HEK293 (cell line): ENCODE data around the gene CHEK2.

Source experiments
- KLF16 ChIP-seq: fragments of 450-650 bp; formaldehyde crosslinking; IDR thresholded peaks from 2 replicates; pipeline ENCODE4 v1.5.1; 2017; ENCODE audit warnings: missing biosample characterization, missing genetic modification characterization
- SP3 ChIP-seq: fragments of 450-650 bp; formaldehyde crosslinking; IDR thresholded peaks from 2 replicates; pipeline ENCODE4 v1.5.1; 2016; ENCODE audit warnings: missing biosample characterization, missing genetic modification characterization
- ZBTB1 ChIP-seq: fragments of 450-650 bp; formaldehyde crosslinking; IDR thresholded peaks from 2 replicates; pipeline ENCODE4 v1.5.1; 2016; ENCODE audit warnings: missing biosample characterization, missing genetic modification characterization
- ZBTB20 ChIP-seq: fragments of 450-650 bp; formaldehyde crosslinking; IDR thresholded peaks from 2 replicates; pipeline ENCODE4 v1.5.1; 2016; ENCODE audit warnings: missing biosample characterization, missing genetic modification characterization
- ZNF248 ChIP-seq: fragments of 450-650 bp; formaldehyde crosslinking; IDR thresholded peaks from 2 replicates; pipeline ENCODE4 v1.5.1; 2017; ENCODE audit warnings: missing biosample characterization, missing genetic modification characterization
- ZNF585B ChIP-seq: fragments of 450-650 bp; formaldehyde crosslinking; IDR thresholded peaks from 2 replicates; pipeline ENCODE4 v1.5.1; 2016; ENCODE audit warnings: missing biosample characterization, missing genetic modification characterization
- ZNF610 ChIP-seq: fragments of 450-650 bp; formaldehyde crosslinking; IDR thresholded peaks from 2 replicates; pipeline ENCODE4 v1.5.1; 2016; ENCODE audit warnings: missing biosample characterization, missing genetic modification characterization, borderline replicate concordance
- ZNF791 ChIP-seq: fragments of 450-650 bp; formaldehyde crosslinking; IDR thresholded peaks from 2 replicates; pipeline ENCODE4 v1.5.1; 2016; ENCODE audit warnings: missing biosample characterization, missing genetic modification characterization
- ZNF837 ChIP-seq: fragments of 450-650 bp; formaldehyde crosslinking; IDR thresholded peaks from 2 replicates; pipeline ENCODE4 v1.5.1; 2016; ENCODE audit warnings: missing biosample characterization, missing genetic modification characterization
- ZXDB ChIP-seq: fragments of 450-650 bp; formaldehyde crosslinking; IDR thresholded peaks from 2 replicates; pipeline ENCODE4 v1.5.1; 2016; ENCODE audit warnings: missing biosample characterization, missing genetic modification characterization
- TF ChIP-seq, protein P1 (sequence below): fragments of 450-650 bp; formaldehyde crosslinking; IDR thresholded peaks from 2 replicates; pipeline ENCODE4 v1.5.1; 2016; ENCODE audit warnings: missing biosample characterization, missing genetic modification characterization
- TF ChIP-seq, protein P2 (sequence below): fragments of 450-650 bp; formaldehyde crosslinking; IDR thresholded peaks from 2 replicates; pipeline ENCODE4 v1.5.1; 2017; ENCODE audit warnings: missing biosample characterization, missing genetic modification characterization
- TF ChIP-seq, protein P3 (sequence below): fragments of 450-650 bp; formaldehyde crosslinking; IDR thresholded peaks from 2 replicates; pipeline ENCODE4 v1.5.1; 2016; ENCODE audit warnings: missing biosample characterization, missing genetic modification characterization
- TF ChIP-seq, protein P4 (sequence below): fragments of 450-650 bp; formaldehyde crosslinking; IDR thresholded peaks from 2 replicates; pipeline ENCODE4 v1.5.1; 2016; ENCODE audit warnings: missing biosample characterization, missing genetic modification characterization
- TF ChIP-seq, protein P5 (sequence below): fragments of 450-650 bp; formaldehyde crosslinking; IDR thresholded peaks from 2 replicates; pipeline ENCODE4 v1.5.1; 2016; ENCODE audit warnings: missing biosample characterization, missing genetic modification characterization, borderline replicate concordance
- TF ChIP-seq, protein P6 (sequence below): fragments of 450-650 bp; formaldehyde crosslinking; IDR thresholded peaks from 2 replicates; pipeline ENCODE4 v1.5.1; 2016; ENCODE audit warnings: missing biosample characterization, missing genetic modification characterization
- TF ChIP-seq, protein P7 (sequence below): fragments of 450-650 bp; formaldehyde crosslinking; IDR thresholded peaks from 2 replicates; pipeline ENCODE4 v1.5.1; 2016; ENCODE audit warnings: missing biosample characterization, missing genetic modification characterization, borderline replicate concordance

The CHEK2 gene

DNA sequence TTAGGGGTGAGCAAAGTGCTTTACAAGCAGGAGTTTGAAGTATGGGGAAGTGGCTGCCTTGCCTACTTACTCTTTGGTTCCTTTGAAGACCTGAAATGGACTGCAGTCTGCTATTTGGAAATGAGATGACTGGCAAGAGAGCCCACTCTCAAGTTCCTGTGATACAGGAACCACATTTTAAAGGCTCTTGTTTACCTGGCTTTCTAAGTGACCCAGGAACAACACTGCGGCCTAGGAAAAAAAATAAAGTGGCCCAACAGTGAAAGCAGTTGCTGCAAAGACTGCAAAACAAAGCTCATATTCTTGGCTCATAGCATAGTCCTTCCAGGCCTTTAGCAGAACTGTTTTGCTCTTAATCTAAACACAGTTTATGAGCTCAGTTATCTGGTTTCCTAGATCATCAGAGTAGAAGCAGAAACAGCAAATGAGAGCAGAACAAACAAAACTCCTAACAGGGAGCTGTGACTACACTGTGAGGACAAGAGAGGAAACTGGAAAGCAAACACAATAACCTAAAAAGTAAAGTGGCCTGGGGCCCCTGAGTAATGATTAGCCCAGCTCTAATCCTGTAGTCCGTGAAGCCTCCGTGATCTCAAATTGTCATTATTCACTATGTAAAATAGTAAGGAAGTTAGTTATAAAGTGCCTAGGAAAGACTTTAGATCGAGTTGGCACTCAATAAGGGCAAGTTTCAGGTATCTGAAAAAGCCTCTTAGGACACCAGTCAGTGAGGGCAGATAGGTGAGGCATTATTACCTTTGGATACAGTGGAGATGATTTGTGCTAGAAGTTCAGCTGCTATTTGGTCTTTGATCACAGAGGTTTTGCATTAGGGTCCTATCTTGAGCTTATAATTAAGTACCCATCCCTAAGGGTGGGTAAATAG, 42.4 kb upstream of the CHEK2 start (continued):
- TF ChIP-seq, protein P1, sequence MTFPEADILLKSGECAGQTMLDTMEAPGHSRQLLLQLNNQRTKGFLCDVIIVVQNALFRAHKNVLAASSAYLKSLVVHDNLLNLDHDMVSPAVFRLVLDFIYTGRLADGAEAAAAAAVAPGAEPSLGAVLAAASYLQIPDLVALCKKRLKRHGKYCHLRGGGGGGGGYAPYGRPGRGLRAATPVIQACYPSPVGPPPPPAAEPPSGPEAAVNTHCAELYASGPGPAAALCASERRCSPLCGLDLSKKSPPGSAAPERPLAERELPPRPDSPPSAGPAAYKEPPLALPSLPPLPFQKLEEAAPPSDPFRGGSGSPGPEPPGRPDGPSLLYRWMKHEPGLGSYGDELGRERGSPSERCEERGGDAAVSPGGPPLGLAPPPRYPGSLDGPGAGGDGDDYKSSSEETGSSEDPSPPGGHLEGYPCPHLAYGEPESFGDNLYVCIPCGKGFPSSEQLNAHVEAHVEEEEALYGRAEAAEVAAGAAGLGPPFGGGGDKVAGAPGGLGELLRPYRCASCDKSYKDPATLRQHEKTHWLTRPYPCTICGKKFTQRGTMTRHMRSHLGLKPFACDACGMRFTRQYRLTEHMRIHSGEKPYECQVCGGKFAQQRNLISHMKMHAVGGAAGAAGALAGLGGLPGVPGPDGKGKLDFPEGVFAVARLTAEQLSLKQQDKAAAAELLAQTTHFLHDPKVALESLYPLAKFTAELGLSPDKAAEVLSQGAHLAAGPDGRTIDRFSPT = no peak
- TF ChIP-seq, protein P2, sequence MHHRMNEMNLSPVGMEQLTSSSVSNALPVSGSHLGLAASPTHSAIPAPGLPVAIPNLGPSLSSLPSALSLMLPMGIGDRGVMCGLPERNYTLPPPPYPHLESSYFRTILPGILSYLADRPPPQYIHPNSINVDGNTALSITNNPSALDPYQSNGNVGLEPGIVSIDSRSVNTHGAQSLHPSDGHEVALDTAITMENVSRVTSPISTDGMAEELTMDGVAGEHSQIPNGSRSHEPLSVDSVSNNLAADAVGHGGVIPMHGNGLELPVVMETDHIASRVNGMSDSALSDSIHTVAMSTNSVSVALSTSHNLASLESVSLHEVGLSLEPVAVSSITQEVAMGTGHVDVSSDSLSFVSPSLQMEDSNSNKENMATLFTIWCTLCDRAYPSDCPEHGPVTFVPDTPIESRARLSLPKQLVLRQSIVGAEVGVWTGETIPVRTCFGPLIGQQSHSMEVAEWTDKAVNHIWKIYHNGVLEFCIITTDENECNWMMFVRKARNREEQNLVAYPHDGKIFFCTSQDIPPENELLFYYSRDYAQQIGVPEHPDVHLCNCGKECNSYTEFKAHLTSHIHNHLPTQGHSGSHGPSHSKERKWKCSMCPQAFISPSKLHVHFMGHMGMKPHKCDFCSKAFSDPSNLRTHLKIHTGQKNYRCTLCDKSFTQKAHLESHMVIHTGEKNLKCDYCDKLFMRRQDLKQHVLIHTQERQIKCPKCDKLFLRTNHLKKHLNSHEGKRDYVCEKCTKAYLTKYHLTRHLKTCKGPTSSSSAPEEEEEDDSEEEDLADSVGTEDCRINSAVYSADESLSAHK (tag by site-specific recombination) = peak; percentile 60; the same call in 1 of the 2 replicates
- TF ChIP-seq, protein P3, sequence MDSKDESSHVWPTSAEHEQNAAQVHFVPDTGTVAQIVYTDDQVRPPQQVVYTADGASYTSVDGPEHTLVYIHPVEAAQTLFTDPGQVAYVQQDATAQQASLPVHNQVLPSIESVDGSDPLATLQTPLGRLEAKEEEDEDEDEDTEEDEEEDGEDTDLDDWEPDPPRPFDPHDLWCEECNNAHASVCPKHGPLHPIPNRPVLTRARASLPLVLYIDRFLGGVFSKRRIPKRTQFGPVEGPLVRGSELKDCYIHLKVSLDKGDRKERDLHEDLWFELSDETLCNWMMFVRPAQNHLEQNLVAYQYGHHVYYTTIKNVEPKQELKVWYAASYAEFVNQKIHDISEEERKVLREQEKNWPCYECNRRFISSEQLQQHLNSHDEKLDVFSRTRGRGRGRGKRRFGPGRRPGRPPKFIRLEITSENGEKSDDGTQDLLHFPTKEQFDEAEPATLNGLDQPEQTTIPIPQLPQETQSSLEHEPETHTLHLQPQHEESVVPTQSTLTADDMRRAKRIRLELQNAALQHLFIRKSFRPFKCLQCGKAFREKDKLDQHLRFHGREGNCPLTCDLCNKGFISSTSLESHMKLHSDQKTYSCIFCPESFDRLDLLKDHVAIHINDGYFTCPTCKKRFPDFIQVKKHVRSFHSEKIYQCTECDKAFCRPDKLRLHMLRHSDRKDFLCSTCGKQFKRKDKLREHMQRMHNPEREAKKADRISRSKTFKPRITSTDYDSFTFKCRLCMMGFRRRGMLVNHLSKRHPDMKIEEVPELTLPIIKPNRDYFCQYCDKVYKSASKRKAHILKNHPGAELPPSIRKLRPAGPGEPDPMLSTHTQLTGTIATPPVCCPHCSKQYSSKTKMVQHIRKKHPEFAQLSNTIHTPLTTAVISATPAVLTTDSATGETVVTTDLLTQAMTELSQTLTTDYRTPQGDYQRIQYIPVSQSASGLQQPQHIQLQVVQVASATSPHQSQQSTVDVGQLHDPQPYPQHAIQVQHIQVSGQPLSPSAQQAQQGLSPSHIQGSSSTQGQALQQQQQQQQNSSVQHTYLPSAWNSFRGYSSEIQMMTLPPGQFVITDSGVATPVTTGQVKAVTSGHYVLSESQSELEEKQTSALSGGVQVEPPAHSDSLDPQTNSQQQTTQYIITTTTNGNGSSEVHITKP (tag by site-specific recombination) = peak; percentile 36
- TF ChIP-seq ZBTB20 (no peak), ZXDB (peak; percentile 80; the same call in 1 of the 2 replicates), ZNF610 (tag by site-specific recombination) (no peak), ZNF248 (tag by site-specific recombination) (no peak), KLF16 (tag by site-specific recombination) (no peak), ZNF837 (no peak), ZBTB1 (tag by site-specific recombination) (no peak), SP3 (tag by site-specific recombination) (no peak), ZNF791 (no peak), ZNF585B (no peak)
- TF ChIP-seq, protein P4, sequence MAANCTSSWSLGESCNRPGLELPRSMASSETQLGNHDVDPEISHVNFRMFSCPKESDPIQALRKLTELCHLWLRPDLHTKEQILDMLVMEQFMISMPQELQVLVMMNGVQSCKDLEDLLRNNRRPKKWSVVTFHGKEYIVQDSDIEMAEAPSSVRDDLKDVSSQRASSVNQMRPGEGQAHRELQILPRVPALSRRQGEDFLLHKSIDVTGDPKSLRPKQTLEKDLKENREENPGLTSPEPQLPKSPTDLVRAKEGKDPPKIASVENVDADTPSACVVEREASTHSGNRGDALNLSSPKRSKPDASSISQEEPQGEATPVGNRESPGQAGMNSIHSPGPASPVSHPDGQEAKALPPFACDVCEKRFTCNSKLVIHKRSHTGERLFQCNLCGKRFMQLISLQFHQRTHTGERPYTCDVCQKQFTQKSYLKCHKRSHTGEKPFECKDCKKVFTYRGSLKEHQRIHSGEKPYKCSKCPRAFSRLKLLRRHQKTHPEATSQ = no peak
- TF ChIP-seq, protein P5, sequence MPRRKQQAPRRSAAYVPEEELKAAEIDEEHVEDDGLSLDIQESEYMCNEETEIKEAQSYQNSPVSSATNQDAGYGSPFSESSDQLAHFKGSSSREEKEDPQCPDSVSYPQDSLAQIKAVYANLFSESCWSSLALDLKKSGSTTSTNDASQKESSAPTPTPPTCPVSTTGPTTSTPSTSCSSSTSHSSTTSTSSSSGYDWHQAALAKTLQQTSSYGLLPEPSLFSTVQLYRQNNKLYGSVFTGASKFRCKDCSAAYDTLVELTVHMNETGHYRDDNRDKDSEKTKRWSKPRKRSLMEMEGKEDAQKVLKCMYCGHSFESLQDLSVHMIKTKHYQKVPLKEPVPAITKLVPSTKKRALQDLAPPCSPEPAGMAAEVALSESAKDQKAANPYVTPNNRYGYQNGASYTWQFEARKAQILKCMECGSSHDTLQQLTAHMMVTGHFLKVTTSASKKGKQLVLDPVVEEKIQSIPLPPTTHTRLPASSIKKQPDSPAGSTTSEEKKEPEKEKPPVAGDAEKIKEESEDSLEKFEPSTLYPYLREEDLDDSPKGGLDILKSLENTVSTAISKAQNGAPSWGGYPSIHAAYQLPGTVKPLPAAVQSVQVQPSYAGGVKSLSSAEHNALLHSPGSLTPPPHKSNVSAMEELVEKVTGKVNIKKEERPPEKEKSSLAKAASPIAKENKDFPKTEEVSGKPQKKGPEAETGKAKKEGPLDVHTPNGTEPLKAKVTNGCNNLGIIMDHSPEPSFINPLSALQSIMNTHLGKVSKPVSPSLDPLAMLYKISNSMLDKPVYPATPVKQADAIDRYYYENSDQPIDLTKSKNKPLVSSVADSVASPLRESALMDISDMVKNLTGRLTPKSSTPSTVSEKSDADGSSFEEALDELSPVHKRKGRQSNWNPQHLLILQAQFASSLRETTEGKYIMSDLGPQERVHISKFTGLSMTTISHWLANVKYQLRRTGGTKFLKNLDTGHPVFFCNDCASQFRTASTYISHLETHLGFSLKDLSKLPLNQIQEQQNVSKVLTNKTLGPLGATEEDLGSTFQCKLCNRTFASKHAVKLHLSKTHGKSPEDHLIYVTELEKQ (tag by site-specific recombination) = no peak
- TF ChIP-seq, protein P6, sequence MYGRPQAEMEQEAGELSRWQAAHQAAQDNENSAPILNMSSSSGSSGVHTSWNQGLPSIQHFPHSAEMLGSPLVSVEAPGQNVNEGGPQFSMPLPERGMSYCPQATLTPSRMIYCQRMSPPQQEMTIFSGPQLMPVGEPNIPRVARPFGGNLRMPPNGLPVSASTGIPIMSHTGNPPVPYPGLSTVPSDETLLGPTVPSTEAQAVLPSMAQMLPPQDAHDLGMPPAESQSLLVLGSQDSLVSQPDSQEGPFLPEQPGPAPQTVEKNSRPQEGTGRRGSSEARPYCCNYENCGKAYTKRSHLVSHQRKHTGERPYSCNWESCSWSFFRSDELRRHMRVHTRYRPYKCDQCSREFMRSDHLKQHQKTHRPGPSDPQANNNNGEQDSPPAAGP (tag by site-specific recombination) = no peak
- TF ChIP-seq, protein P7, sequence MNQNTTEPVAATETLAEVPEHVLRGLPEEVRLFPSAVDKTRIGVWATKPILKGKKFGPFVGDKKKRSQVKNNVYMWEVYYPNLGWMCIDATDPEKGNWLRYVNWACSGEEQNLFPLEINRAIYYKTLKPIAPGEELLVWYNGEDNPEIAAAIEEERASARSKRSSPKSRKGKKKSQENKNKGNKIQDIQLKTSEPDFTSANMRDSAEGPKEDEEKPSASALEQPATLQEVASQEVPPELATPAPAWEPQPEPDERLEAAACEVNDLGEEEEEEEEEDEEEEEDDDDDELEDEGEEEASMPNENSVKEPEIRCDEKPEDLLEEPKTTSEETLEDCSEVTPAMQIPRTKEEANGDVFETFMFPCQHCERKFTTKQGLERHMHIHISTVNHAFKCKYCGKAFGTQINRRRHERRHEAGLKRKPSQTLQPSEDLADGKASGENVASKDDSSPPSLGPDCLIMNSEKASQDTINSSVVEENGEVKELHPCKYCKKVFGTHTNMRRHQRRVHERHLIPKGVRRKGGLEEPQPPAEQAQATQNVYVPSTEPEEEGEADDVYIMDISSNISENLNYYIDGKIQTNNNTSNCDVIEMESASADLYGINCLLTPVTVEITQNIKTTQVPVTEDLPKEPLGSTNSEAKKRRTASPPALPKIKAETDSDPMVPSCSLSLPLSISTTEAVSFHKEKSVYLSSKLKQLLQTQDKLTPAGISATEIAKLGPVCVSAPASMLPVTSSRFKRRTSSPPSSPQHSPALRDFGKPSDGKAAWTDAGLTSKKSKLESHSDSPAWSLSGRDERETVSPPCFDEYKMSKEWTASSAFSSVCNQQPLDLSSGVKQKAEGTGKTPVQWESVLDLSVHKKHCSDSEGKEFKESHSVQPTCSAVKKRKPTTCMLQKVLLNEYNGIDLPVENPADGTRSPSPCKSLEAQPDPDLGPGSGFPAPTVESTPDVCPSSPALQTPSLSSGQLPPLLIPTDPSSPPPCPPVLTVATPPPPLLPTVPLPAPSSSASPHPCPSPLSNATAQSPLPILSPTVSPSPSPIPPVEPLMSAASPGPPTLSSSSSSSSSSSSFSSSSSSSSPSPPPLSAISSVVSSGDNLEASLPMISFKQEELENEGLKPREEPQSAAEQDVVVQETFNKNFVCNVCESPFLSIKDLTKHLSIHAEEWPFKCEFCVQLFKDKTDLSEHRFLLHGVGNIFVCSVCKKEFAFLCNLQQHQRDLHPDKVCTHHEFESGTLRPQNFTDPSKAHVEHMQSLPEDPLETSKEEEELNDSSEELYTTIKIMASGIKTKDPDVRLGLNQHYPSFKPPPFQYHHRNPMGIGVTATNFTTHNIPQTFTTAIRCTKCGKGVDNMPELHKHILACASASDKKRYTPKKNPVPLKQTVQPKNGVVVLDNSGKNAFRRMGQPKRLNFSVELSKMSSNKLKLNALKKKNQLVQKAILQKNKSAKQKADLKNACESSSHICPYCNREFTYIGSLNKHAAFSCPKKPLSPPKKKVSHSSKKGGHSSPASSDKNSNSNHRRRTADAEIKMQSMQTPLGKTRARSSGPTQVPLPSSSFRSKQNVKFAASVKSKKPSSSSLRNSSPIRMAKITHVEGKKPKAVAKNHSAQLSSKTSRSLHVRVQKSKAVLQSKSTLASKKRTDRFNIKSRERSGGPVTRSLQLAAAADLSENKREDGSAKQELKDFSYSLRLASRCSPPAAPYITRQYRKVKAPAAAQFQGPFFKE (tag by site-specific recombination) = no peak
